Measurements from ENCODE around the gene GRXCR2. TPM values are rescaled to one million over a fixed set of nuclear protein-coding genes. Genes with fewer than 3 reads are reported as not detected.

The GRXCR2 gene
- total and polyA plus RNA-seq, 2 of the 13 experiments (the other 11 are each of a cell fraction or from before 2014, with no cell fraction given): not detected

DNA sequence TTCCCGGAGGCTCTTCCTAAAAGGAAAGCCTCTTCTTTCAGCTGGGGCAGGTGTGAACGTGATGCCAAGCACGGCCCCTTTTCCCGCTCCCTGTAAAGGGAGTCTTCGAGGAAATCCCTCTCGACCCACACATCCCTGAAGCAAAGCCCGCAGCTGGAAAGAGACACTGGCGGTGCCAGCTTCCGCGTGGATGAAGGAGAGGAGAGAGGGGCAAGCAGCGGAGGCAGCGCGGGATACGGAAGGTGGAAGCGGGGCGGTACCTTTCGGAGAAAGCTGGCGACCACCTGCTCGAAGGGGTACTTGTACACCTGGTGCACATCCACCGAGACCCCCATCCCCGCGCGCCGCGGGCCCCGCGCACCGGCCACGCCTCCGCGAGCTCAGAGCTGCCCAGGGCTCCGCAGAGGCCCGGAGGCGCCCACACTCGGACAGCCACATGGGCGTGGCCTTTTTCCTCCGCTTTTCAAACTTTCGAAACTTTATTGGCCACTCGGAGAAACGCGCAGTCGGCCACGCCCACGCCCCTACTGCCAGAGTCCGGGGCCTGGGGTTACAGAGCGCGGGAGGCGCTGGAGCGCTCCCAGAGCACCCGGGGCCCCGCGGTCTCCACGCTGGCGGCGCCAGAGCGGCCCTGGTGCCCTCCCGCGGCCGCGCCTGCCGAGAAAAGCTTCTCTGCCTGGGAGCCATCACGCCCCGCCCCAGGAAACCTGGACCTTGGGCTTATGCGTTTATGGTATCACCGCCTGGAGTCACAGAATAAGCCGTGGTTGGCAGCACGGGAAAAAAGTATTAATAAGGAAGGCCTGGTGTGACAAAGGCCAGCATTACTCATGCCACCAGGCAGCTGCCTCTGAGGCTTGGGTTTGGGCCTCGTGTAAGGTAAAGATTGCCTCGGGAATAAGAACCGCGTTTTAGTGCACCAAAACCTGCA lies 37.6 kb downstream of the GRXCR2 start, which contains the start of gene PRELID2 (continued):
- TF ChIP-seq HNF4G (IDR thresholded peaks at IDR 0.05; ENCODE audit: borderline replicate concordance, low read depth, low read length): no peak
- TF ChIP-seq HNF4G (CRISPR knock-in tag; IDR thresholded peaks at IDR 0.05; ENCODE audit: borderline replicate concordance, low read depth): peak; percentile 57; the same call in 1 of the 2 replicates
- TF ChIP-seq ZNF30 (CRISPR knock-in tag; IDR thresholded peaks at IDR 0.05): no peak
- TF ChIP-seq CREB1 (IDR thresholded peaks at IDR 0.05): no peak
- TF ChIP-seq CREB1 (CRISPR knock-in tag; IDR thresholded peaks at IDR 0.05): 0 out of 2 replicates have a peak, but pooled peaks have one; percentile 17
- no peak for TF ChIP-seq PCBP2 (optimal IDR thresholded peaks at IDR 0.05; ENCODE audit: low read depth, low read length, poor library complexity, severe bottlenecking)
- TF ChIP-seq ZNF138 (CRISPR knock-in tag; IDR thresholded peaks at IDR 0.05; ENCODE audit: low read depth): 0 out of 2 replicates have a peak, but pooled peaks have one; percentile 73
- no peak for TF ChIP-seq IKZF4 (CRISPR knock-in tag; IDR thresholded peaks at IDR 0.05; ENCODE audit: borderline replicate concordance, low read depth, not compliant biosample characterization)
- TF ChIP-seq, protein P1, sequence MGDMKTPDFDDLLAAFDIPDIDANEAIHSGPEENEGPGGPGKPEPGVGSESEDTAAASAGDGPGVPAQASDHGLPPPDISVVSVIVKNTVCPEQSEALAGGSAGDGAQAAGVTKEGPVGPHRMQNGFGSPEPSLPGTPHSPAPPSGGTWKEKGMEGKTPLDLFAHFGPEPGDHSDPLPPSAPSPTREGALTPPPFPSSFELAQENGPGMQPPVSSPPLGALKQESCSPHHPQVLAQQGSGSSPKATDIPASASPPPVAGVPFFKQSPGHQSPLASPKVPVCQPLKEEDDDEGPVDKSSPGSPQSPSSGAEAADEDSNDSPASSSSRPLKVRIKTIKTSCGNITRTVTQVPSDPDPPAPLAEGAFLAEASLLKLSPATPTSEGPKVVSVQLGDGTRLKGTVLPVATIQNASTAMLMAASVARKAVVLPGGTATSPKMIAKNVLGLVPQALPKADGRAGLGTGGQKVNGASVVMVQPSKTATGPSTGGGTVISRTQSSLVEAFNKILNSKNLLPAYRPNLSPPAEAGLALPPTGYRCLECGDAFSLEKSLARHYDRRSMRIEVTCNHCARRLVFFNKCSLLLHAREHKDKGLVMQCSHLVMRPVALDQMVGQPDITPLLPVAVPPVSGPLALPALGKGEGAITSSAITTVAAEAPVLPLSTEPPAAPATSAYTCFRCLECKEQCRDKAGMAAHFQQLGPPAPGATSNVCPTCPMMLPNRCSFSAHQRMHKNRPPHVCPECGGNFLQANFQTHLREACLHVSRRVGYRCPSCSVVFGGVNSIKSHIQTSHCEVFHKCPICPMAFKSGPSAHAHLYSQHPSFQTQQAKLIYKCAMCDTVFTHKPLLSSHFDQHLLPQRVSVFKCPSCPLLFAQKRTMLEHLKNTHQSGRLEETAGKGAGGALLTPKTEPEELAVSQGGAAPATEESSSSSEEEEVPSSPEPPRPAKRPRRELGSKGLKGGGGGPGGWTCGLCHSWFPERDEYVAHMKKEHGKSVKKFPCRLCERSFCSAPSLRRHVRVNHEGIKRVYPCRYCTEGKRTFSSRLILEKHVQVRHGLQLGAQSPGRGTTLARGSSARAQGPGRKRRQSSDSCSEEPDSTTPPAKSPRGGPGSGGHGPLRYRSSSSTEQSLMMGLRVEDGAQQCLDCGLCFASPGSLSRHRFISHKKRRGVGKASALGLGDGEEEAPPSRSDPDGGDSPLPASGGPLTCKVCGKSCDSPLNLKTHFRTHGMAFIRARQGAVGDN (CRISPR knock-in tag; IDR thresholded peaks at IDR 0.05): peak; percentile 96
- TF ChIP-seq SIX4 (CRISPR knock-in tag; IDR thresholded peaks at IDR 0.05): peak; percentile 19; the same call in 1 of the 2 replicates
- TF ChIP-seq ARNTL (CRISPR knock-in tag; IDR thresholded peaks at IDR 0.05): no peak
- TF ChIP-seq ZNF205 (CRISPR knock-in tag; IDR thresholded peaks at IDR 0.05): 0 out of 2 replicates have a peak, but pooled peaks have one; percentile 74
- peak; percentile 39; the same call in 1 of the 2 replicates for TF ChIP-seq NCOR1 (IDR thresholded peaks at IDR 0.05; ENCODE audit: borderline replicate concordance, low read length)
- TF ChIP-seq IRF2 (CRISPR knock-in tag; IDR thresholded peaks at IDR 0.05): peak; percentile 69
- 0 out of 2 replicates have a peak, but pooled peaks have one; percentile 35 for TF ChIP-seq ZNF775 (CRISPR knock-in tag; IDR thresholded peaks at IDR 0.05; ENCODE audit: borderline replicate concordance)
- TF ChIP-seq, protein P2, sequence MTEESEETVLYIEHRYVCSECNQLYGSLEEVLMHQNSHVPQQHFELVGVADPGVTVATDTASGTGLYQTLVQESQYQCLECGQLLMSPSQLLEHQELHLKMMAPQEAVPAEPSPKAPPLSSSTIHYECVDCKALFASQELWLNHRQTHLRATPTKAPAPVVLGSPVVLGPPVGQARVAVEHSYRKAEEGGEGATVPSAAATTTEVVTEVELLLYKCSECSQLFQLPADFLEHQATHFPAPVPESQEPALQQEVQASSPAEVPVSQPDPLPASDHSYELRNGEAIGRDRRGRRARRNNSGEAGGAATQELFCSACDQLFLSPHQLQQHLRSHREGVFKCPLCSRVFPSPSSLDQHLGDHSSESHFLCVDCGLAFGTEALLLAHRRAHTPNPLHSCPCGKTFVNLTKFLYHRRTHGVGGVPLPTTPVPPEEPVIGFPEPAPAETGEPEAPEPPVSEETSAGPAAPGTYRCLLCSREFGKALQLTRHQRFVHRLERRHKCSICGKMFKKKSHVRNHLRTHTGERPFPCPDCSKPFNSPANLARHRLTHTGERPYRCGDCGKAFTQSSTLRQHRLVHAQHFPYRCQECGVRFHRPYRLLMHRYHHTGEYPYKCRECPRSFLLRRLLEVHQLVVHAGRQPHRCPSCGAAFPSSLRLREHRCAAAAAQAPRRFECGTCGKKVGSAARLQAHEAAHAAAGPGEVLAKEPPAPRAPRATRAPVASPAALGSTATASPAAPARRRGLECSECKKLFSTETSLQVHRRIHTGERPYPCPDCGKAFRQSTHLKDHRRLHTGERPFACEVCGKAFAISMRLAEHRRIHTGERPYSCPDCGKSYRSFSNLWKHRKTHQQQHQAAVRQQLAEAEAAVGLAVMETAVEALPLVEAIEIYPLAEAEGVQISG (CRISPR knock-in tag; IDR thresholded peaks at IDR 0.05): peak; percentile 69
- TF ChIP-seq RFX1 (IDR thresholded peaks at IDR 0.05): no peak
- no peak for TF ChIP-seq ZNF441 (CRISPR knock-in tag; IDR thresholded peaks at IDR 0.05; ENCODE audit: borderline replicate concordance)
- TF ChIP-seq ARNT2 (CRISPR knock-in tag; IDR thresholded peaks at IDR 0.05; ENCODE audit: low read depth): 0 out of 2 replicates have a peak, but pooled peaks have one; percentile 61
- TF ChIP-seq, protein P3, sequence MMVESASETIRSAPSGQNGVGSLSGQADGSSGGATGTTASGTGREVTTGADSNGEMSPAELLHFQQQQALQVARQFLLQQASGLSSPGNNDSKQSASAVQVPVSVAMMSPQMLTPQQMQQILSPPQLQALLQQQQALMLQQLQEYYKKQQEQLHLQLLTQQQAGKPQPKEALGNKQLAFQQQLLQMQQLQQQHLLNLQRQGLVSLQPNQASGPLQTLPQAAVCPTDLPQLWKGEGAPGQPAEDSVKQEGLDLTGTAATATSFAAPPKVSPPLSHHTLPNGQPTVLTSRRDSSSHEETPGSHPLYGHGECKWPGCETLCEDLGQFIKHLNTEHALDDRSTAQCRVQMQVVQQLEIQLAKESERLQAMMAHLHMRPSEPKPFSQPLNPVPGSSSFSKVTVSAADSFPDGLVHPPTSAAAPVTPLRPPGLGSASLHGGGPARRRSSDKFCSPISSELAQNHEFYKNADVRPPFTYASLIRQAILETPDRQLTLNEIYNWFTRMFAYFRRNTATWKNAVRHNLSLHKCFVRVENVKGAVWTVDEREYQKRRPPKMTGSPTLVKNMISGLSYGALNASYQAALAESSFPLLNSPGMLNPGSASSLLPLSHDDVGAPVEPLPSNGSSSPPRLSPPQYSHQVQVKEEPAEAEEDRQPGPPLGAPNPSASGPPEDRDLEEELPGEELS (CRISPR knock-in tag; IDR thresholded peaks at IDR 0.05): peak; percentile 25; the same call in 1 of the 2 replicates
